GM12801 (cell line): Measurements from ENCODE around the gene RAPGEF1.

Experiments used
- CTCF ChIP-seq: IDR thresholded peaks from one replicate; pipeline ENCODE4 v1.5.1; 2011; ENCODE audit warnings: control low read depth; ENCODE audit not compliant: insufficient read length; ENCODE audit errors: extremely low read depth

The RAPGEF1 gene

GRCh38 chr9:131732061-131732526, 7.8 kb downstream of the RAPGEF1 start:
- no peak for TF ChIP-seq CTCF

DNA sequence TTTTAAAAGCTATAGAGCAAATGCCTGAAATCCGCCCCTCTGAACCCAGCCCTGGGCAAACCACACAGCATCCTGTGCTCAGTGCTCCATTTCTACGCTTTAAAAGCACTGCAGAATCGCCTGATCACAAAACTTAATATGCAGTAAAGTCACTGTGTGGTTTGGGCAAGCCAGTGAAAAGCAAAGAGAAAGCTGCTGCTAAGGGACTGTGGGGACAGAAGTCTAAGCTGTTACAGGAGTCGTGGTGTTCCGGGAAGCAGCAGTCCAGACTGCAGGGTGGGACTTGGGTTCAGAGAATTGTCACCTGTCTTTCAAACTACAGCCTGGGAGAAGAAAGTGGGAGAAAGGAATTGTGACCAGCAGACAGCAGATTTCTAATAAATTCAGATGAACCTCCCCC, 8.2 kb downstream of the RAPGEF1 start:
- no peak for TF ChIP-seq CTCF

DNA sequence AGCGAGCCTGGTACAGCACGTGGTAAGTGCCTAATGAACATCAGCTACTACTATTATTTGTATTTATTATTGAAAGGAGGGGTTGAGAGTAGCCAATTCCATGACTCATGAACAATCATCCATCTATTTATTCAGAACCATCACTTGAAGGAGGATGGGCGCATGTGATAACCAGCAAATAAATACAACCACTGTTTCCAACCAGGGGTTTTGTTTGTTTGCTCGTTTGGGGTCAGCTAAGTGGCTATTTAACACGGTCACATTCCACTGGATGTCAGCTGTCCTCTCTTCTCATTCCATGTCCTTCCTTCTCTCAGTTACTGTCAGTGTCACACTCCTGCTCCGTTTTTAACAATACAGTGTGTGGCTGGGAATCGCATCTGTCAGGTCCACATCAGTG, 8.6 kb downstream of the RAPGEF1 start:
- no peak for TF ChIP-seq CTCF

GRCh38 chr9:131728961-131729360, 10.9 kb downstream of the RAPGEF1 start:
- no peak for TF ChIP-seq CTCF

DNA sequence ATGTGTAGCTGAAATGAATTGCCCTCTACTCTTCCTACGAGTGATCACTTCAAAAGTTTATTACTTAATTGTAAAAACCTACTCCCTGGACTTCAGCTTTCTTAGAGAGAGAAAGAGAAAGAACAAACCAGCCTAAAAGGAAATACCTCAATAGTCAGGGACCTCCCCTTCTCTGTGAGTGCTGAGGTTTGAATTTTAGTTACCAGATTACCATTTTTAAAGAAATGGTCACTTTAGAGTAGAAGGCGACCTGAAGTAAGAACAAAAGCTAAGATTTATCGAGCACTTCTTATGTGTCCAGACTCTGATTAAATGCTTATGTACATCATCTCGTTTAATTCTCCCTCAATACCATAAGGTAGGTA, 11.3 kb downstream of the RAPGEF1 start:
- no peak for TF ChIP-seq CTCF

- no peak for TF ChIP-seq CTCF
Measured at GRCh38 chr9:131727795-131728545, 11.9 kb downstream of the RAPGEF1 start.

- no peak for TF ChIP-seq CTCF
Measured at GRCh38 chr9:131727184-131727759, 12.6 kb downstream of the RAPGEF1 start.
